GM23338 (cell line): Measurements from ENCODE around the gene HNRNPR.

Source experiments
- CREB1 ChIP-seq: fragments of 250-450 bp; sonication (Bioruptor Pico); IDR thresholded peaks from 2 replicates; pipeline ENCODE4 v1.5.0; 2020; ENCODE audit warnings: low read depth, mild to moderate bottlenecking, moderate library complexity
- CTCF ChIP-seq, 2 experiments: fragments of 200-600 bp in 1 of 2; sonication (generic) in 1 of 2; conservative IDR thresholded peaks; 2 replicates each; pipeline versions ENCODE4 v1.5.1 to v1.6.1; 2016 to 2017; ENCODE audit warnings: antibody characterized with exemption in 2 of 2, low read depth in 2 of 2, mild to moderate bottlenecking in 2 of 2, moderate library complexity in 1 of 2
- EZH2 ChIP-seq: fragments of 200-600 bp; sonication (generic); IDR thresholded peaks from one replicate; pipeline ENCODE4 v1.8.0; 2017; ENCODE audit warnings: antibody characterized with exemption, mild to moderate bottlenecking, low read depth; ENCODE audit not compliant: unreplicated experiment
- EZH2phosphoT487 ChIP-seq: fragments of 200-600 bp; sonication (generic); IDR thresholded peaks from one replicate; pipeline ENCODE4 v1.8.1; 2018; ENCODE audit warnings: antibody characterized with exemption; ENCODE audit not compliant: unreplicated experiment
- NANOG ChIP-seq: IDR thresholded peaks from 2 replicates; pipeline ENCODE4 v1.6.1; 2016; ENCODE audit warnings: antibody characterized with exemption, borderline replicate concordance
- POLR2AphosphoS5 ChIP-seq: IDR thresholded peaks from 2 replicates; pipeline ENCODE4 v1.6.1; 2016; ENCODE audit warnings: antibody characterized with exemption, low read depth
- REST ChIP-seq: IDR thresholded peaks from one replicate; pipeline ENCODE4 v1.6.1; 2018; ENCODE audit warnings: antibody characterized with exemption; ENCODE audit not compliant: unreplicated experiment
- ZNF462 ChIP-seq: fragments of 250-450 bp; sonication (Bioruptor Pico); IDR thresholded peaks from 2 replicates; pipeline ENCODE4 v1.5.0; 2020; ENCODE audit warnings: mild to moderate bottlenecking, moderate library complexity

- no peak for TF ChIP-seq CTCF (conservative IDR thresholded peaks at IDR 0.05; ENCODE audit: low read depth in 2 of 2)
- no peak; the same call in 1 of the 2 replicates for TF ChIP-seq POLR2AphosphoS5
- no peak for TF ChIP-seq EZH2
- no peak for TF ChIP-seq EZH2phosphoT487
- TF ChIP-seq CREB1 (CRISPR knock-in tag): no peak
- TF ChIP-seq REST: no peak
- TF ChIP-seq NANOG: no peak
- TF ChIP-seq ZNF462 (CRISPR knock-in tag): no peak
Observed at GRCh38 chr1:23343221-23344110, 618 bp downstream of the HNRNPR start.
